ENCODE measurements around the gene PACS2. TPM values are rescaled to one million over a fixed set of nuclear protein-coding genes. Genes with fewer than 3 reads are reported as not detected.

The PACS2 gene
- total and polyA plus RNA-seq, 2 donors (not counting 1 experiment from before 2014, with no cell fraction given): 65.6 to 70.7 TPM

GRCh38 chr14:105328678-105329390, 14.3 kb downstream of the PACS2 start:
- POLR2A ChIA-PET: no interaction called here
- Mint-ChIP-seq H3K4me3 (no peak overlapping the region), H3K27ac (no peak overlapping the region), H3K27me3 (no peaks in the 10 kb centered on the region), H3K9me3 (ENCODE audit: insufficient read depth) (no peaks in the 10 kb centered on the region), H3K4me1 (peaks cover 15% of the 10 kb centered on the region)
- Histone ChIP-seq H3K4me2 (replicated peaks; ENCODE audit: low read depth, low read length, poor library complexity, severe bottlenecking) (no peak overlapping the region), H3K79me2 (ENCODE audit: control insufficient read depth, insufficient read depth, low read length) (peaks cover 87% of the 10 kb centered on the region), H3K4me3 (ENCODE audit: control extremely low read depth in 1 of 5, extremely low read depth in 1 of 5, insufficient read depth in 1 of 5, low read depth in 2 of 5, low read length in 4 of 5) (no peak overlapping the region), H3K27ac (ENCODE audit: low read length in 2 of 2) (no peak overlapping the region), H3K36me3 (replicated peaks in 1 of 2; ENCODE audit: control extremely low read depth in 1 of 2, control insufficient read depth in 1 of 2, extremely low read depth in 1 of 2, insufficient read depth in 2 of 2, low read length in 1 of 2) (no peaks in the 10 kb centered on the region), H3K4me1 (ENCODE audit: control insufficient read depth in 2 of 2, insufficient read depth in 2 of 2, low read length in 2 of 2) (peaks cover 4 to 10% of the 10 kb centered on the region in 2 donors), H3K27me3 (replicated peaks in 1 of 4; ENCODE audit: control extremely low read depth in 1 of 4, control insufficient read depth in 3 of 4, insufficient read depth in 4 of 4, low read length in 3 of 4) (no peaks in the 10 kb centered on the region), H4K20me1 (ENCODE audit: control insufficient read depth, insufficient read depth, low read length, poor library complexity, severe bottlenecking) (peaks cover 77% of the 10 kb centered on the region), H3K9ac (ENCODE audit: low read length) (no peak overlapping the region), H3K9me3 (ENCODE audit: control extremely low read depth in 1 of 3, control insufficient read depth in 2 of 3, insufficient read depth in 1 of 3, low read length in 2 of 3) (peaks cover 0 to 8% (median 3%) of the 10 kb centered on the region in 3 donors), H2AFZ (ENCODE audit: insufficient read depth, low read depth, low read length, poor library complexity, severe bottlenecking) (no peak overlapping the region)
- CTCF ChIA-PET: interaction anchor here (0.5 to 0.9 kb wide), 2 partner anchors 23 to 362 kb away, joined by 3 to 4 read pairs; no protein-coding TSS in a partner anchor
- TF ChIP-seq CTCF (IDR thresholded peaks at IDR 0.05) (no peak), EZH2 (IDR thresholded peaks at IDR 0.05; ENCODE audit: borderline replicate concordance, insufficient read depth, low read depth, low read length, poor library complexity, severe bottlenecking) (no peak)
- WGBS (ENCODE audit: insufficient coverage): 69% methylated on average over 13 of the region's 15 CpGs
- DNase-seq (no peak), ATAC-seq (ENCODE audit: low read depth) (no peak)
- intact Hi-C loops (cut with micrococcal nuclease): no loop called here

GRCh38 chr14:105329411-105330150, 15.0 kb downstream of the PACS2 start:
- Histone ChIP-seq H3K79me2 (ENCODE audit: control insufficient read depth, insufficient read depth, low read length) (peaks cover 87% of the 10 kb centered on the region), H3K4me2 (replicated peaks; ENCODE audit: low read depth, low read length, poor library complexity, severe bottlenecking) (no peak overlapping the region), H3K36me3 (replicated peaks in 1 of 2; ENCODE audit: control extremely low read depth in 1 of 2, control insufficient read depth in 1 of 2, extremely low read depth in 1 of 2, insufficient read depth in 2 of 2, low read length in 1 of 2) (no peaks in the 10 kb centered on the region), H3K4me3 (ENCODE audit: control extremely low read depth in 1 of 5, extremely low read depth in 1 of 5, insufficient read depth in 1 of 5, low read depth in 2 of 5, low read length in 4 of 5) (no peak overlapping the region), H3K27me3 (replicated peaks in 1 of 4; ENCODE audit: control extremely low read depth in 1 of 4, control insufficient read depth in 3 of 4, insufficient read depth in 4 of 4, low read length in 3 of 4) (no peaks in the 10 kb centered on the region), H3K4me1 (ENCODE audit: control insufficient read depth in 2 of 2, insufficient read depth in 2 of 2, low read length in 2 of 2) (peaks cover 4 to 10% of the 10 kb centered on the region in 2 donors), H3K9ac (ENCODE audit: low read length) (no peak overlapping the region), H4K20me1 (ENCODE audit: control insufficient read depth, insufficient read depth, low read length, poor library complexity, severe bottlenecking) (peaks cover 77% of the 10 kb centered on the region), H3K9me3 (ENCODE audit: control extremely low read depth in 1 of 3, control insufficient read depth in 2 of 3, insufficient read depth in 1 of 3, low read length in 2 of 3) (peaks cover 0 to 8% (median 3%) of the 10 kb centered on the region in 3 donors), H3K27ac (ENCODE audit: low read length in 2 of 2) (no peak overlapping the region), H2AFZ (ENCODE audit: insufficient read depth, low read depth, low read length, poor library complexity, severe bottlenecking) (no peak overlapping the region)
- 97% methylated on average over 15 of the region's 17 CpGs for WGBS (ENCODE audit: insufficient coverage)
- POLR2A ChIA-PET: no interaction called here
- TF ChIP-seq EZH2 (IDR thresholded peaks at IDR 0.05; ENCODE audit: borderline replicate concordance, insufficient read depth, low read depth, low read length, poor library complexity, severe bottlenecking) (no peak), CTCF (IDR thresholded peaks at IDR 0.05) (no peak)
- DNase-seq (no peak), ATAC-seq (ENCODE audit: low read depth) (no peak)
- H3K4me1 Mint-ChIP-seq: peaks cover 15% of the 10 kb centered on the region
- no peak overlapping the region for H3K4me3 Mint-ChIP-seq
- intact Hi-C loops (cut with micrococcal nuclease): no loop called here
- CTCF ChIA-PET: no interaction called here
- H3K27me3 Mint-ChIP-seq: no peaks in the 10 kb centered on the region
- H3K27ac Mint-ChIP-seq: no peak overlapping the region
- no peaks in the 10 kb centered on the region for H3K9me3 Mint-ChIP-seq (ENCODE audit: insufficient read depth)
